Measurements from ENCODE around the gene B4GALT5. TPM values are rescaled to one million over a fixed set of nuclear protein-coding genes. Genes with fewer than 3 reads are reported as not detected.

The B4GALT5 gene
- total RNA-seq, 3 donors from 2014 or later (not counting 1 experiment from before 2014, with no cell fraction given), result 15.5 to 29.1 (median 28.6) TPM

DNA sequence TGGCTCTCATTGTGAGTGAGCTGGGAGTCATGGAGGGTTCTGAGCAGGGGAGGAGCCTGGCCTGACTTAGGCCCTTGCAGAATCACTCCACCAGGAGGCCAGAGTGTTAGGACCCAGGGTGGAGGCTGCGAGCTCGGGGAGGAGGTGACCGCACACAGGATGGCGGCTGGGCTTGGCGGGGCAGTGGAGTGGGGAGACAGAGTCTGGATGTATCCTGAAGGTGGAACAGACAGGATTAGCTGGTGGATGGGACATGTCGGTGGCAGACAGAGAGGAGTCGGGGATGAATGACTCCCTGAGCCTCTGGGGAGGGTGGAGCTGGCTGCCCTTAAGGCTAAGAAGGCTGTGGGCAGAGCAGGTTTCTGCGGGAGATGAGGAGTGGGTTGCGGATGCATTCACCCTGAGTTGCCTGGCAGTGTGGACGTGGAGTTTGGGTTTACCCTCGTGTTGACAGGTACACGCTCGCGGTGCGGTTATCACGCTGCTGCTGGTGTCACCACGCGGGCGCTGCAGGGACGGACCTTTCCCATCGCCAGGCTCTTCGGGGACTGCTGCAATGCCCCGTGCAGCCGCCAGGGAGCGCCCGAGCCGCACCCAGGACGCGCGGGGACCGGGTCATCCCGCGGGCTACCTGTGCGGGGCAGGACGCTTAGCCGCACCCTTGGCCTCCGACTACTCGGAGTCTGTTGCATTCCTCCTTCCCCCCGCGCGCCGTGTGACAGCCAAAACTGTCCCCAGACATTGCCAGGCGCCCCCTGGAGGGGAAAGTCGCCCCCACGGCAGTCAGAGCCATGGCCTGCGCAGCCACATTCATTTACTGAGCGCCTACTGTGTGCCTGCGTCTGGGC lies 102.8 kb downstream of the B4GALT5 start:
- TF ChIP-seq, protein P1, sequence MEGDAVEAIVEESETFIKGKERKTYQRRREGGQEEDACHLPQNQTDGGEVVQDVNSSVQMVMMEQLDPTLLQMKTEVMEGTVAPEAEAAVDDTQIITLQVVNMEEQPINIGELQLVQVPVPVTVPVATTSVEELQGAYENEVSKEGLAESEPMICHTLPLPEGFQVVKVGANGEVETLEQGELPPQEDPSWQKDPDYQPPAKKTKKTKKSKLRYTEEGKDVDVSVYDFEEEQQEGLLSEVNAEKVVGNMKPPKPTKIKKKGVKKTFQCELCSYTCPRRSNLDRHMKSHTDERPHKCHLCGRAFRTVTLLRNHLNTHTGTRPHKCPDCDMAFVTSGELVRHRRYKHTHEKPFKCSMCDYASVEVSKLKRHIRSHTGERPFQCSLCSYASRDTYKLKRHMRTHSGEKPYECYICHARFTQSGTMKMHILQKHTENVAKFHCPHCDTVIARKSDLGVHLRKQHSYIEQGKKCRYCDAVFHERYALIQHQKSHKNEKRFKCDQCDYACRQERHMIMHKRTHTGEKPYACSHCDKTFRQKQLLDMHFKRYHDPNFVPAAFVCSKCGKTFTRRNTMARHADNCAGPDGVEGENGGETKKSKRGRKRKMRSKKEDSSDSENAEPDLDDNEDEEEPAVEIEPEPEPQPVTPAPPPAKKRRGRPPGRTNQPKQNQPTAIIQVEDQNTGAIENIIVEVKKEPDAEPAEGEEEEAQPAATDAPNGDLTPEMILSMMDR (IDR thresholded peaks at IDR 0.05), result peak; percentile 100
- H3K27ac Mint-ChIP-seq, result peak overlapping the region in 1 of 2 donors; percentile 37
- H3K36me3 Mint-ChIP-seq, result no peaks in the 10 kb centered on the region
- peaks cover 20% of the 10 kb centered on the region for H3K4me1 ChIP-seq (ENCODE audit: control insufficient read depth, insufficient read depth, low read length)
- H3K9me3 Mint-ChIP-seq, result no peaks in the 10 kb centered on the region
- H3K36me3 ChIP-seq (ENCODE audit: control insufficient read depth, insufficient read depth, low read length), result no peaks in the 10 kb centered on the region
- H3K9me3 ChIP-seq (ENCODE audit: control insufficient read depth, insufficient read depth, low read length), result no peaks in the 10 kb centered on the region
- peaks cover 6% of the 10 kb centered on the region in 2 donors for H3K27me3 Mint-ChIP-seq (ENCODE audit: low read depth in 2 of 2)
- WGBS (ENCODE audit: insufficient coverage), result 15% methylated on average over 48 of the region's 48 CpGs
- peak overlapping the region; percentile 68 for H3K4me3 Mint-ChIP-seq
- H3K4me1 Mint-ChIP-seq, result peaks cover 12 to 20% of the 10 kb centered on the region in 2 donors
- H3K27me3 ChIP-seq (ENCODE audit: control insufficient read depth, insufficient read depth, low read length), result no peaks in the 10 kb centered on the region
- intact Hi-C loops (cut with micrococcal nuclease), result loop anchor here (1.0 to 5.0 kb wide), 4 partner anchors 101 to 317 kb away; partner anchors contain the start of gene B4GALT5
- no peak overlapping the region for H3K4me3 ChIP-seq (ENCODE audit: low read length)
- ATAC-seq (peak; percentile 84 to 90 (median 86)), DNase-seq (peak; percentile 79 to 80)
- H3K27ac ChIP-seq (ENCODE audit: low read length), result no peak overlapping the region

DNA sequence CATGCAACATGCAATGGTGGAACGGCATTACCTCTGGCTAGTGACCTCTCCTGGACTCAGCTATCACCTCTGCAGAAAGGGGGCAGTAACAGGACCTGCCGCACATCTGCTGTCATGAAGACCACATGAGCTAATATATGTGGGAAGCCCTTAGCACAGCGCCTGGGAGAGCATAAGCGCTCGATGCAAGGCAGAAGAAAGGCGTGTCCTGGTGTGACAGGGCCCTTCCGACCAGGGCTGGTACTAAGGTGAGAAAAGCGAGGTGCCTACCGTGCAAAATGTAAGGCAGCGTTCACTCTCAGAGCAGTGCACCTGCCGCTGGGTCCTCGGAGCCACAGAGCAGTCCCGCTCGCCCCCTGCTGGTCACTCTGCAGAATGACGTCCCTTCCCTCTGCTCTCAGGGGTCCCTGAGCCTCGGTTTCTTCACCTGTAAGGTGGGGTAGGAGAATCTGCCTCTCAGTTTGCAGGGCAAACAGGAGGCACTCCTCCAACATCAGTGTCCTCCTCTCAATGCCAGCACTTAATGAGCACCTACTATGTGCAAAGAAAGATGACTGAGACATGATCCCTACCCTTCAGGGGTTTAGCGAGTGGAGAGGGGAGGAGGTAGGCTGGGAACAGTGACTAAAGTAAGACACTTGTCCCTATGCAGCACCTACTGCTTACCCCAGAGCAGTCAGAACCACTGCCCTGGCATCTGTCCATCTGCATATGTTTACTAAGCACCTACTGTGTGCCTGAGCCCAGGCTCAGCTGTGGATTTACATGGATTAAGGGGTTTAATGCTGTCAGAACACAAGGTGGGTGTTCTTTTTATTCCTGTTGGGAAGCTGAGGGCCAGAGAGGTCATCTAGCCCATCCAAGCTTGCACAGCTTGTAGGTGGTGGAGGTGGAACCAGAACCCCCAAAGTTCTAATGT lies 104.7 kb downstream of the B4GALT5 start:
- H3K27ac Mint-ChIP-seq, result no peak overlapping the region
- H3K9me3 Mint-ChIP-seq, result no peaks in the 10 kb centered on the region
- H3K4me3 ChIP-seq (ENCODE audit: low read length), result no peak overlapping the region
- no peaks in the 10 kb centered on the region for H3K27me3 ChIP-seq (ENCODE audit: control insufficient read depth, insufficient read depth, low read length)
- H3K27me3 Mint-ChIP-seq (ENCODE audit: low read depth in 2 of 2), result peaks cover 6% of the 10 kb centered on the region in 2 donors
- peak; percentile 67 to 87 for DNase-seq
- peaks cover 20% of the 10 kb centered on the region for H3K4me1 ChIP-seq (ENCODE audit: control insufficient read depth, insufficient read depth, low read length)
- TF ChIP-seq, protein P1 (IDR thresholded peaks at IDR 0.05), result peak; percentile 97
- no peak overlapping the region for H3K27ac ChIP-seq (ENCODE audit: low read length)
- WGBS (ENCODE audit: insufficient coverage), result under 1% methylated on average over 15 of the region's 17 CpGs
- peak; percentile 77 to 85 (median 79) for ATAC-seq
- H3K4me3 Mint-ChIP-seq, result no peak overlapping the region
- H3K36me3 ChIP-seq (ENCODE audit: control insufficient read depth, insufficient read depth, low read length), result no peaks in the 10 kb centered on the region
- no peaks in the 10 kb centered on the region for H3K9me3 ChIP-seq (ENCODE audit: control insufficient read depth, insufficient read depth, low read length)
- intact Hi-C loops (cut with micrococcal nuclease), result loop anchor here (1.0 kb wide), 2 partner anchors 68 to 275 kb away; no protein-coding TSS in a partner anchor
- H3K4me1 Mint-ChIP-seq, result peaks cover 12 to 20% of the 10 kb centered on the region in 2 donors
- no peaks in the 10 kb centered on the region for H3K36me3 Mint-ChIP-seq

DNA sequence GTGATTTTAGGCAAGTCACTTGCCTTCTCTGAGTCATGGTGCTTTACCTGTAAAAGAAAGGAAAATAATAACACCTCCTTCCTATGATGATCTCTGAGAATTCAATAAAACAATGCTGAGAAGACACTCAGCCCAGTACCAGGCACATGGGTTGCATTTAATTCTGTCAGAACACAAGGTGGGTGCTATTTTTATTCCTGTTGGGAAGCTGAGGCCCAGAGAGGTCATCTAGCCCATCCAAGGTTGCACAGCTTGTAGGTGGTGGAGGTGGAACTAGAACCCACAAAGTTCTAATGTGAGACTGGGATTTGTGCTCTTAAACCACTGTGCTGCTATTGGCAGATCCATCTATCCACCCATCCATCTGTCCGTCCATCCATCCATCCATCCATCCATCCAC lies 106.1 kb downstream of the B4GALT5 start:
- TF ChIP-seq, protein P1 (IDR thresholded peaks at IDR 0.05), result no peak
- ATAC-seq, result no peak
- no peaks in the 10 kb centered on the region for H3K36me3 Mint-ChIP-seq
- Histone ChIP-seq H3K4me1 (ENCODE audit: control insufficient read depth, insufficient read depth, low read length) (peaks cover 20% of the 10 kb centered on the region), H3K4me3 (ENCODE audit: low read length) (no peak overlapping the region), H3K27me3 (ENCODE audit: control insufficient read depth, insufficient read depth, low read length) (no peaks in the 10 kb centered on the region), H3K36me3 (ENCODE audit: control insufficient read depth, insufficient read depth, low read length) (no peaks in the 10 kb centered on the region), H3K27ac (ENCODE audit: low read length) (no peak overlapping the region), H3K9me3 (ENCODE audit: control insufficient read depth, insufficient read depth, low read length) (no peaks in the 10 kb centered on the region)
- H3K9me3 Mint-ChIP-seq, result no peaks in the 10 kb centered on the region
- H3K27me3 Mint-ChIP-seq (ENCODE audit: low read depth in 2 of 2), result peaks cover 6% of the 10 kb centered on the region in 2 donors
- H3K4me3 Mint-ChIP-seq, result no peak overlapping the region
- DNase-seq, result no peak
- H3K4me1 Mint-ChIP-seq, result peaks cover 12 to 20% of the 10 kb centered on the region in 2 donors
- WGBS (ENCODE audit: insufficient coverage), result 100% methylated on average over 1 of the region's 1 CpG
- intact Hi-C loops (cut with micrococcal nuclease), result no loop called here
- H3K27ac Mint-ChIP-seq, result no peak overlapping the region

Measured in natural killer cell (primary cell).